Neural cell (in vitro differentiated cells): Measurements from ENCODE around the gene ZFY.

Experiments
- EP300 ChIP-seq: fragments of 450-650 bp; conservative IDR thresholded peaks from 2 replicates; pipeline ENCODE4 v1.6.1; 2014; ENCODE audit warnings: antibody characterized with exemption, mild to moderate bottlenecking, moderate library complexity; ENCODE audit not compliant: poor library complexity, severe bottlenecking
- EZH2 ChIP-seq: fragments of 200-600, 300-800 bp; shearing (Covaris generic), sonication (generic); IDR thresholded peaks from 2 replicates; pipeline ENCODE4 v1.6.1; 2014; ENCODE audit warnings: antibody characterized with exemption, low read length, borderline replicate concordance, mild to moderate bottlenecking; ENCODE audit not compliant: insufficient read depth, poor library complexity, severe bottlenecking
- MXI1 ChIP-seq: fragments of 450-650 bp; conservative IDR thresholded peaks from 2 replicates; pipeline ENCODE4 v1.6.1; 2014; ENCODE audit warnings: antibody characterized with exemption, mild to moderate bottlenecking; ENCODE audit not compliant: poor library complexity, severe bottlenecking
- POLR2AphosphoS5 ChIP-seq: IDR thresholded peaks from 2 replicates; pipeline ENCODE4 v1.6.1; 2012
- RAD21 ChIP-seq: fragments of 450-650 bp; conservative IDR thresholded peaks from 2 replicates; pipeline ENCODE4 v1.6.1; 2014; ENCODE audit warnings: antibody characterized with exemption, mild to moderate bottlenecking, moderate library complexity
- SMC3 ChIP-seq: fragments of 450-650 bp; conservative IDR thresholded peaks from 2 replicates; pipeline ENCODE4 v1.6.1; 2014; ENCODE audit warnings: antibody characterized with exemption, mild to moderate bottlenecking, moderate library complexity; ENCODE audit not compliant: poor library complexity
- TF ChIP-seq, protein P1 (sequence below): fragments of 450-650 bp; IDR thresholded peaks from 2 replicates; pipeline ENCODE4 v1.5.1; 2014; ENCODE audit warnings: antibody characterized with exemption, mild to moderate bottlenecking, moderate library complexity; ENCODE audit not compliant: poor library complexity, severe bottlenecking
- TF ChIP-seq, protein P2 (sequence below): IDR thresholded peaks from 2 replicates; pipeline ENCODE4 v1.6.1; 2012; ENCODE audit warnings: borderline replicate concordance

DNA sequence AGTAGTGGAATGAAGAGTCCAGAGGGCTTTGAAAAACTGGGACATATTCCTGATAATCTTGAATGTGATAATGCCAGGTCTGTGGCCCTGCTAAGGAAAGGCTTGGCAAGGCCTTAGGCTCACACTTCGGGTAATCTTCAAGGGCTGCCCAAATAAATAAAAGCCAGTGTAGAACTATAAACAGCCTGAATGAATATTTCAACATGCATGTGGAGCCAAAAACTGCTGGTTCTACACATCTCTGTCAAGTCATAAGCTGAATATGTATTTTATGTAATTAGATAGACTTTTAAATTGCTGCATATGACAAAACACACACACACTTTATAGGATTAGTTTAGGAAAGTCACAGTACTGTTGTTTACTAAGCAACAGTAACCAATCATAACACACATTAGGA, 30.4 kb downstream of the ZFY start:
- TF ChIP-seq, protein P1, sequence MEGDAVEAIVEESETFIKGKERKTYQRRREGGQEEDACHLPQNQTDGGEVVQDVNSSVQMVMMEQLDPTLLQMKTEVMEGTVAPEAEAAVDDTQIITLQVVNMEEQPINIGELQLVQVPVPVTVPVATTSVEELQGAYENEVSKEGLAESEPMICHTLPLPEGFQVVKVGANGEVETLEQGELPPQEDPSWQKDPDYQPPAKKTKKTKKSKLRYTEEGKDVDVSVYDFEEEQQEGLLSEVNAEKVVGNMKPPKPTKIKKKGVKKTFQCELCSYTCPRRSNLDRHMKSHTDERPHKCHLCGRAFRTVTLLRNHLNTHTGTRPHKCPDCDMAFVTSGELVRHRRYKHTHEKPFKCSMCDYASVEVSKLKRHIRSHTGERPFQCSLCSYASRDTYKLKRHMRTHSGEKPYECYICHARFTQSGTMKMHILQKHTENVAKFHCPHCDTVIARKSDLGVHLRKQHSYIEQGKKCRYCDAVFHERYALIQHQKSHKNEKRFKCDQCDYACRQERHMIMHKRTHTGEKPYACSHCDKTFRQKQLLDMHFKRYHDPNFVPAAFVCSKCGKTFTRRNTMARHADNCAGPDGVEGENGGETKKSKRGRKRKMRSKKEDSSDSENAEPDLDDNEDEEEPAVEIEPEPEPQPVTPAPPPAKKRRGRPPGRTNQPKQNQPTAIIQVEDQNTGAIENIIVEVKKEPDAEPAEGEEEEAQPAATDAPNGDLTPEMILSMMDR: no peak
- TF ChIP-seq POLR2AphosphoS5 (no peak), EZH2 (no peak), RAD21 (no peak), SMC3 (no peak), EP300 (no peak), MXI1 (no peak)
- TF ChIP-seq, protein P2, sequence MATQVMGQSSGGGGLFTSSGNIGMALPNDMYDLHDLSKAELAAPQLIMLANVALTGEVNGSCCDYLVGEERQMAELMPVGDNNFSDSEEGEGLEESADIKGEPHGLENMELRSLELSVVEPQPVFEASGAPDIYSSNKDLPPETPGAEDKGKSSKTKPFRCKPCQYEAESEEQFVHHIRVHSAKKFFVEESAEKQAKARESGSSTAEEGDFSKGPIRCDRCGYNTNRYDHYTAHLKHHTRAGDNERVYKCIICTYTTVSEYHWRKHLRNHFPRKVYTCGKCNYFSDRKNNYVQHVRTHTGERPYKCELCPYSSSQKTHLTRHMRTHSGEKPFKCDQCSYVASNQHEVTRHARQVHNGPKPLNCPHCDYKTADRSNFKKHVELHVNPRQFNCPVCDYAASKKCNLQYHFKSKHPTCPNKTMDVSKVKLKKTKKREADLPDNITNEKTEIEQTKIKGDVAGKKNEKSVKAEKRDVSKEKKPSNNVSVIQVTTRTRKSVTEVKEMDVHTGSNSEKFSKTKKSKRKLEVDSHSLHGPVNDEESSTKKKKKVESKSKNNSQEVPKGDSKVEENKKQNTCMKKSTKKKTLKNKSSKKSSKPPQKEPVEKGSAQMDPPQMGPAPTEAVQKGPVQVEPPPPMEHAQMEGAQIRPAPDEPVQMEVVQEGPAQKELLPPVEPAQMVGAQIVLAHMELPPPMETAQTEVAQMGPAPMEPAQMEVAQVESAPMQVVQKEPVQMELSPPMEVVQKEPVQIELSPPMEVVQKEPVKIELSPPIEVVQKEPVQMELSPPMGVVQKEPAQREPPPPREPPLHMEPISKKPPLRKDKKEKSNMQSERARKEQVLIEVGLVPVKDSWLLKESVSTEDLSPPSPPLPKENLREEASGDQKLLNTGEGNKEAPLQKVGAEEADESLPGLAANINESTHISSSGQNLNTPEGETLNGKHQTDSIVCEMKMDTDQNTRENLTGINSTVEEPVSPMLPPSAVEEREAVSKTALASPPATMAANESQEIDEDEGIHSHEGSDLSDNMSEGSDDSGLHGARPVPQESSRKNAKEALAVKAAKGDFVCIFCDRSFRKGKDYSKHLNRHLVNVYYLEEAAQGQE: no peak
